Caco-2 (cell line): ENCODE data around the gene ABTB1. TPM values are rescaled to one million over a fixed set of nuclear protein-coding genes. Genes with fewer than 3 reads are reported as not detected.

Source experiments
- BruUV-seq: library from RNA; stranded (reverse); fragments of 400-500 nt; replicated peaks from 2 replicates; lab custom pipeline; 2021; lab: Mats Ljungman, UMichigan
- CTCF ChIA-PET: fragments of 300-600 bp; sonication (Branson Sonifier 250); formaldehyde crosslinking; loops from one replicate; lab custom pipeline; 2022; ENCODE audit warnings: antibody characterized with exemption; lab: Charles Lee
- POLR2A ChIA-PET: fragments of 300-600 bp; sonication (Branson Sonifier 250); formaldehyde crosslinking; loops from one replicate; lab custom pipeline; 2022; ENCODE audit warnings: antibody characterized with exemption; lab: Charles Lee
- DNase-seq, 2 experiments: peaks; one replicate each; pipeline versions ENCODE4 v3.0.0 to v3.0.0-alpha.2; 2020 to 2022
- H3K27me3 ChIP-seq: replicated peaks from 2 replicates; pipeline ENCODE4 v1.6.0; 2011; ENCODE audit warnings: low read length; ENCODE audit not compliant: control insufficient read depth, insufficient read depth
- H3K36me3 ChIP-seq: 2 replicates; pipeline ENCODE4 v1.5.1; 2011; ENCODE audit warnings: low read length; ENCODE audit not compliant: control insufficient read depth, insufficient read depth
- H3K4me1 ChIP-seq: fragments of 250-450 bp; sonication (Bioruptor Pico); 2 replicates; pipeline ENCODE4 v1.5.1; 2020; ENCODE audit warnings: mild to moderate bottlenecking
- H3K4me3 ChIP-seq: 2 replicates; pipeline ENCODE4 v1.5.1; 2011; ENCODE audit warnings: low read depth, mild to moderate bottlenecking, control low read depth, low read length
- H3K9me3 ChIP-seq: fragments of 250-450 bp; sonication (Bioruptor Pico); 2 replicates; pipeline ENCODE4 v1.5.1; 2020; ENCODE audit warnings: mild to moderate bottlenecking, moderate library complexity
- H3K27ac Mint-ChIP-seq: one replicate; pipeline ENCODE4 v1.8.0; 2022; ENCODE audit warnings: mixed read lengths; ENCODE audit not compliant: unreplicated experiment
- H3K27me3 Mint-ChIP-seq: one replicate; pipeline ENCODE4 v1.8.0; 2022; ENCODE audit warnings: mixed read lengths; ENCODE audit not compliant: insufficient read depth, unreplicated experiment
- H3K36me3 Mint-ChIP-seq: one replicate; pipeline ENCODE4 v1.8.0; 2022; ENCODE audit warnings: mild to moderate bottlenecking, mixed read lengths; ENCODE audit not compliant: insufficient read depth, unreplicated experiment
- H3K4me1 Mint-ChIP-seq: one replicate; pipeline ENCODE4 v1.8.0; 2022; ENCODE audit warnings: low read depth, mixed read lengths; ENCODE audit not compliant: unreplicated experiment
- H3K4me3 Mint-ChIP-seq: one replicate; pipeline ENCODE4 v1.8.0; 2022; ENCODE audit warnings: mild to moderate bottlenecking, moderate library complexity, mixed read lengths; ENCODE audit not compliant: unreplicated experiment
- H3K9me3 Mint-ChIP-seq: one replicate; pipeline ENCODE4 v1.8.0; 2022; ENCODE audit warnings: mixed read lengths; ENCODE audit not compliant: unreplicated experiment
- CTCF ChIP-seq, 2 experiments: fragments of 200-600 bp in 1 of 2; IDR thresholded peaks; 1 replicate in 1 of 2; 2 replicates in 1 of 2; pipeline versions ENCODE4 v1.5.1 to v1.8.0; 2011 to 2022; ENCODE audit warnings: antibody characterized with exemption in 1 of 2, control low read depth in 1 of 2, inconsistent platforms in 1 of 2, low read depth in 1 of 2, low read length in 1 of 2, mild to moderate bottlenecking in 1 of 2, moderate library complexity in 1 of 2; ENCODE audit not compliant: insufficient read depth in 1 of 2, severe bottlenecking in 1 of 2, unreplicated experiment in 1 of 2
- intact Hi-C: fragments of 100-400 bp; cut with micrococcal nuclease; formaldehyde crosslinking; loops from one replicate; pipeline ENCODE4 v1.10.0; 2022; ENCODE audit not compliant: unreplicated experiment
- total RNA-seq: library from RNA; stranded (reverse); gene quantifications from 2 replicates; pipeline ENCODE4 v1.2.3, GENCODE V29; 2022

The ABTB1 gene
- total RNA-seq, 1 experiment from 2014 or later = 6.2 TPM

GRCh38 chr3:127693336-127693843, 20.6 kb downstream of the ABTB1 start:
- no peaks in the 10 kb centered on the region for H3K36me3 ChIP-seq
- TF ChIP-seq CTCF (IDR thresholded peaks at IDR 0.05; ENCODE audit: insufficient read depth in 1 of 2, low read depth in 1 of 2, low read length in 1 of 2, severe bottlenecking in 1 of 2, unreplicated experiment in 1 of 2) = no peak
- POLR2A ChIA-PET = no interaction called here
- H3K27me3 Mint-ChIP-seq = no peaks in the 10 kb centered on the region
- no peaks in the 10 kb centered on the region for H3K27me3 ChIP-seq
- H3K4me1 Mint-ChIP-seq = no peaks in the 10 kb centered on the region
- H3K4me3 ChIP-seq = no peak overlapping the region
- H3K4me3 Mint-ChIP-seq = no peak overlapping the region
- H3K9me3 Mint-ChIP-seq = no peaks in the 10 kb centered on the region
- H3K27ac Mint-ChIP-seq = no peak overlapping the region
- H3K9me3 ChIP-seq = no peaks in the 10 kb centered on the region
- CTCF ChIA-PET = interaction anchor here (1.5 kb wide), 1 partner anchor 10 kb away, joined by 13 read pairs; no protein-coding TSS in a partner anchor
- peaks cover 4% of the 10 kb centered on the region for H3K36me3 Mint-ChIP-seq
- peaks cover 27% of the 10 kb centered on the region for H3K4me1 ChIP-seq
- BruUV-seq = no TSS peak
- intact Hi-C loops = loop anchor here (5.0 kb wide), 1 partner anchor 41 kb away; no protein-coding TSS in a partner anchor
- no peak for DNase-seq

GRCh38 chr3:127694467-127695215, 21.9 kb downstream of the ABTB1 start:
- ChIA-PET CTCF (interaction anchor here (0.5 to 1.5 kb wide), 5 partner anchors 11 to 120 kb away, joined by 3 to 13 read pairs (median 3); partner anchors contain the start of gene TPRA1), POLR2A (no interaction called here)
- no peak overlapping the region for H3K27ac Mint-ChIP-seq
- H3K9me3 ChIP-seq = no peaks in the 10 kb centered on the region
- no peaks in the 10 kb centered on the region for H3K27me3 ChIP-seq
- peak in 1 of 2 experiments; percentile 55 for DNase-seq
- no peaks in the 10 kb centered on the region for H3K36me3 ChIP-seq
- peaks cover 21% of the 10 kb centered on the region for H3K4me1 ChIP-seq
- peaks cover 4% of the 10 kb centered on the region for H3K36me3 Mint-ChIP-seq
- no peak overlapping the region for H3K4me3 ChIP-seq
- TF ChIP-seq CTCF (IDR thresholded peaks at IDR 0.05; ENCODE audit: insufficient read depth in 1 of 2, low read depth in 1 of 2, low read length in 1 of 2, severe bottlenecking in 1 of 2, unreplicated experiment in 1 of 2) = peak in 1 of 2 experiments; percentile 60
- H3K4me3 Mint-ChIP-seq = no peak overlapping the region
- H3K4me1 Mint-ChIP-seq = no peaks in the 10 kb centered on the region
- no peaks in the 10 kb centered on the region for H3K9me3 Mint-ChIP-seq
- H3K27me3 Mint-ChIP-seq = no peaks in the 10 kb centered on the region
- intact Hi-C loops = loop anchor here (5.0 kb wide), 1 partner anchor 42 kb away; no protein-coding TSS in a partner anchor
- BruUV-seq = no TSS peak

- Histone ChIP-seq H3K36me3 (no peaks in the 10 kb centered on the region), H3K9me3 (no peaks in the 10 kb centered on the region), H3K4me1 (no peaks in the 10 kb centered on the region), H3K4me3 (no peak overlapping the region), H3K27me3 (no peaks in the 10 kb centered on the region)
- intact Hi-C loops = no loop called here
- ChIA-PET POLR2A (no interaction called here), CTCF (interaction anchor here (0.6 to 2.3 kb wide), 5 partner anchors 48 to 408 kb away, joined by 3 to 15 read pairs (median 5); no protein-coding TSS in a partner anchor)
- Mint-ChIP-seq H3K36me3 (peaks cover 4% of the 10 kb centered on the region), H3K27ac (peak overlapping the region; percentile 48), H3K27me3 (no peaks in the 10 kb centered on the region), H3K9me3 (no peaks in the 10 kb centered on the region), H3K4me1 (no peaks in the 10 kb centered on the region), H3K4me3 (peak overlapping the region; percentile 22)
- no peak for TF ChIP-seq CTCF (IDR thresholded peaks at IDR 0.05; ENCODE audit: insufficient read depth in 1 of 2, low read depth in 1 of 2, low read length in 1 of 2, severe bottlenecking in 1 of 2, unreplicated experiment in 1 of 2)
- DNase-seq = peak; percentile 66 to 73
- BruUV-seq = no TSS peak
Measured at GRCh38 chr3:127697551-127698240, 24.9 kb downstream of the ABTB1 start.
